NCI-H146 treated with DMSO at 0.1 percent for 48 hours (cell line): ENCODE data around the gene GRIN1.

Experiments used
- DNase-seq: peaks from one replicate; lab custom pipeline; 2025; ENCODE audit not compliant: unreplicated experiment; lab: John Stamatoyannopoulos, UW

GRIN1 gene

DNA sequence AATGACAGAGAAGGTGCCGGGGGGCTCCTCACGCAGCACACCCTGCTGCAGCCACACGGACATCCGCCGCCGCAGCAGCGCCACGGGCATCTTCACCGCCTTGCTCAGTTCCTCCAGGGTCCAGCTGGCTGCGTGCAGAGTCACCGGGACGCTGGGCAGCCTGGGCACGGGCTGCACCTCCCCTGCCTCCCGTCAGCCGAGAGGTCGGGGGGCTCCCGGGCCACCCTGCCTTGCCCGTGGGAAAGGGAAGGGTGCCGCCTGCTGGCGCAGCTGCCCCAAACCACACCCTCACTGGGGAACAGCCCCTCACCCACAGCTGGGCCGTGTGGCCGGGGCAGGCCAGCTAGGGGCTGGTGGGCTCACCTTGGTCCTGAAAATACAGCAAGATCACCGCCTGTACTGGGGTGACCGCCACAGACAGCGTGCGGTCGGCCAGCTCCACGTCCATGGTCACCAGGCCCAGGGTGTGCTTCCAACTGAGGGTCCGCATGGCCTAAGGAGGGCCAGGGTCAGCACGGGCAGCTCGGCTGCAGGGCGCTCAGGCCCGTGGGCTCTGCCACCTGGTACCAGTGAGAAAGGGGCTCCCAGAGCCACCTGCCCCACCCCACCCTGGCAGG lies 36.5 kb downstream of the GRIN1 start:
- no peak for DNase-seq

DNA sequence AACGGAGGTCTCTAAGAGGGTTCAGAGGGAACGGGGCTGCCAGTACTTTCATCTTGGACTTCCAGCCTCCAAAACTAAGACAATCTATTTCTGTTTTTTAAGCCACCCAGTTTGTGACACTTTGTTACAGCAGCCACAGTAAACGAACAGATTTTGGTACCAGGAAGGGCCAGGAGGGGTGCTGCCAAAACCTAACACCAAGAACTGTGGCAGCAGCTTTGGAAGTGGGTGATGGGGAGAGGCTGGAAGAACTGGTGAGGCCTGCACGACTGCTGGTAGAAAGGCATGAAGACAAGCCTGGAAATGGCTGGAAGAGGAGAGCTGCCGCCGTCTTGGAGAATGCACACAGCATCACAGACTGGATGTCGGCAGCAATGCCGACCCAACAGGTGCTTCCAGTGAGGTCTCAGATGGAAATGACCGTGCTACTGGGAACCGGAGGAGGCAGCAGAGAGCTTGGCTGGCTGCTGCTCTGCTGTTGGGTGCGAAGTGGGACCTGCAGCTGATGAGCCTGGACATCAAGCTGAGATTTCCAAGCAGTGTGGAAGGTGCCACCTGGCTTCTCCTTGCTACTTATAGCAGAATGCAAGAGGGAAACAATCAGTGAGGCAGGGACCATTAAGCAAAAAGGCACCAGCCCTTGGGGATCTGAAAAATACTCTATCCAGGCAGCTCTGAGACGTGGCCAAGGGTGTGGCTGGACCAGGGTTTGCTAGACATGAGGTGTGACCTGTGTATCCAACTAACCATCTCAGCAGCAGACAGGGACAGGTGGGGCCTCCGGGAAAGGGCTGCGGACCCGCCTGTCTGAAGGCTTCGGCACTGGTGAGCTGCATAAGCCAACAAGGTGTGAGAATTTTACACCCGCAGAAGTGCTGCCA lies 37.6 kb downstream of the GRIN1 start:
- peak; percentile 31 for DNase-seq

DNA sequence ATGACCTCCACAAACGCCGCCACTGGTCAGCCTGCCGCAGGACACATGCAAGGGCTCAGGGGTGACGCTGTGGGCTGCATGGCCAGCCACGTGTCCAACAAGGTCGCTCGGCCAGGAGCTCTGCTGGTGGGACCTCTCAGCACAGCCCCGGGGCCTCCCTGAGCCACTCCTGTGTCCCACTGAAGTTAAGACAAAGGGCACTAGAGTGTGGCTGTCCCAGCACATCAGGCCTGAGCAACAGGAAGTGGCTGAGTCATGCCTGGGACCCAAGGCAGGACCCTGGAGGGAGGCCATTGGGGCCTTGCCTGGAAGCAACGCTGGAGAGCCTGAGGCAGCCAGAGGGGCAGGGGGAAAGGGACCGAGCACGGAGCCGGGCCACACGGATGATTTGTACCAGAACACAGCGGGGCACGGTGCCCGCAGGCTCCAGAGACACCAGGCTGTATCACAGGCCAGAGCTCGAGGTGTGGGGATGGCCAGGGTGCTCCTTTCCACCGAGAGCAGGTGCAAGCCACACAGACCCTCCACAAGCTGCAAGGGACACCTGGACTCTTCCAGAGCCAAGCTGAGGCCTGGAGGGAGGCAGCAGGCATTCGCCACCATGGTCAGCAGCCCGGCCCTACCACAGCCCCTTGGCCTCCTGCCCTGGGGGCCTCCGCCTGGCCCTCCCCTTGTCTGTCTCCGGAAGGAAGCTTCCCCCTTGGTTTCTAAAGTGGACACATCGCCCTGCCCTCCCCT lies 39.4 kb downstream of the GRIN1 start:
- no peak for DNase-seq

DNA sequence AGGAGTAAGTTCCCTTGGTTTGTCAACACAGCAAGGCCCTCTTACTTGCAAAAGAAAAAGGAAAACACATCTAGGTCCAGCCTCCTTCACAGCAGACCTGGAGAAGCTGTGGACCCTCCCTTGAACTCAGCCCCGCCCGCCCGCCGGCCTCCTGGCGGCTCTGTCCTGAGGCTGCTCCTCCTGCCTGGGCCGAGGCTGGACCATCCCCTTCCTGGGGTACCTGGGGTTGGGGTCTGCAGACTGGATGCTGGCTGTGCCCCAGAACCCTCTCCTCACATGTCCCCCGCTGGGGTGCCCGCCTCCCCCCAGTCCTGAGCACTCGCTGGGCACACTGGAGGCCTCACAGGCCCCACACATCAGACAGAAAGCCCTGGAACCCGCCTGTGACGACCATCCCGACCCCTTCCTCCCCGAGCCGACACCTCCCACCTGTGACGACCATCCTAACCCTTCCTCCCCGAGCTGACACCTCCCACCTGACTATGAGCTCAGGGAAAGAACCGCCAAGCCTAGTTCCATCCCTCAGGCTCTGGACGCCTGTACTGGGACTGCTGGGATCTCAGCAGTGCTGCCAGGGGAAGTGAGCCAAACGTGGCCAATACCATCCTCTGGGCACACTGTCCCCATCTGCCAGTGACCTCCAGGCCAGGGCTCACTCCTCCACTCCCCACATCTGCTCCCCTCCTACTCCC lies 40.1 kb downstream of the GRIN1 start:
- no peak for DNase-seq

DNA sequence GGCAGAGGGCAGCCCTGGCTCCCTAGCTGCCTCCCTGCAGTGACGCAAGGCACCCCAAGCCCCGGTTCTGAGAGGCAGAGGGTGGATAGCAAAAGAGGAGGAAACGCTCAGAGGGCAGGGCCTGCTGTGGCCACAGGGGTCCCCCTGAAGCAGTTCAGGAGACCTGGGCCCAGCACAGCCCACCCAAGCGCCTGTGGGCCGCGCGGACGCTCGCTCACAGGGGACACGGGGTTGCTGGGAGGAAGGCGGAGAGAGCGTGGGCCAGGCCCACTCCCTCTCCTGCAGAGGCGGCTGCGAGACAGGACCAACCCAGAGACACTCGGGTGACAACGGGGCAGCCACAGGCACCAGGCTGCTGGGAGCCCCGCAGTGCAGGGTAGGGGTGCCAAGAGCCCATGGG lies 40.8 kb downstream of the GRIN1 start:
- no peak for DNase-seq

DNA sequence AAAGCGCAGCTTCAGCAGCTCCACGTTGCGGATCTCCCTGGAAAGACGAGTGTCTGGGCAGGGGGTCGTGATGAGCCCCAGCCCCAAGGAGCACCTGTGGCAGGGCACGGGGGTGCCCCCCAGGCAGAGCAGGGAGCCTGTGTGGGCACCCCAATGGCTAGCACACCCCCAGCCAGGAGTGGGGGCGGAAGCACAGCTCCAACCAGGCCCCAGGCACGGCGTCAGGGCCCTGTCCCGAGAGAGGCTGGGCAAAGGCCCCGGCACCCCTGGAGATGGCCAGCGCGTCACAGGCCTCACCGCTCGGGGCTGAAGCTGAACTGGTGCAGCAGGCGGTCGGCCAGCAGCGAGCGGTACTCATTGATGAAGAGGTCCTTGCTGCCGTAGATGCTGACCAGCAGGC lies 41.5 kb downstream of the GRIN1 start:
- no peak for DNase-seq

DNA sequence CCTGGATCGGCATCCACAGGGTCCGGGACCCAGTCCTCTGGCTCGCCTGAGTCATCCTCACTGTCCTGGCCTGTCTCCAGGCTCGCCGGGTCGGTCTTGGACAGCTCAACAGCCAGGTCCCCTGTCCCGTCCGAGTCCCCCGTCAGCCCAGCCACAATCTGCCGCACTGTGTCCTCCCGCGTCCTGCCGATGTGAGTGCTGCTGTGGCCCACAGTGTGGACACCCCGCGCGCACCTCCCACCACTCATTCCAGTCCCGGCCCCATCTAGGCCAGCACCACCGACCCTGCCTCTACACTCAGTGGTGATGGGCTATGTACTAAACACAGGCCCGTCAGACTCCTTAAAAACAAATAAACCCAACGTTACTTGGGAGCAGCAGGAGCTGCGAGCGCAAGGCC lies 42.7 kb downstream of the GRIN1 start:
- no peak for DNase-seq

DNA sequence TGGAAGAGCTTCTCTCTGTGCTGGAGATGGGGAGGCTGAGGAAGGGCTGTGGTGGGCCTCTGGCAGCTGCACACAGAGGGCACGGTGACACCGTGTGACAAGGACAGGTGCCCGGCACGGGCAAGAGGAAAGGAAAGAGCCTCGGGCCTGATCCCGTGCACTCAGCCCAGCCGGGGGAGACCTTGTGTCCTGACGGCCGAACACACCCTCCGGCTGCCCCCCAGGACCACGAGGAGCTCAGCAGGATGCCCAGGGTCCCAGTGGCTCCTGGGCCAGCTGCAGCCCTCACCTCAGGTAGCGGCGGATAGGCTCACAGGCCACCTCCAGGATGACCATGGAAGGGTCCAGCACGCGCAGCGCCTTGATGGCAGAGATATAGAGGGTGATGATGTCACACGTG lies 43.9 kb downstream of the GRIN1 start:
- no peak for DNase-seq

DNA sequence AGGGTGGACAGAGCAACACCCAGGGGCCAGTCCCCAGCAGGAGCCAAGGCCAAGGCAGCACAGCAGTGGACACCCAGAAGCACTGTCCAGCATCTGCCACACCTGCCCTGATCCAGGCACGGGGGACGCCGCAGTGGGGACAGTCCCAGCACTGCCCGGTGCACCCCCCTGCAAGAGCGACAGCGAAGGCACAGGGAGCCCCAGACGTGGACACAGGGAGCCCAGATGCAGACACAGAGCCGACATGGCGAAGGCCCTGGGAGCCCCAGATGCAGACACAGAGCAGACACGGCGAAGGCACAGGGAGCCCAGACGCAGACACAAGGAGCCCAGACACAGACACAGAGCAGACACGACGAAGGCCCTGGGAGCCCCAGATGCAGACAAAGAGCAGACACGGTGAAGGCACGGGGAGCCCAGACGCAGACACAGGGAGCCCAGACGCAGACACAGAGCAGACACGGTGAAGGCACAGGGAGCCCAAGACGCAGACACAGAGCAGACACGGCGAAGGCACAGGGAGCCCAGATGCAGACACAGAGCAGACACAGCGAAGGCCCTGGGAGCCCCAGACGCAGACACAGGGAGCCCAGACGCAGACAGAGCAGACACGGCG lies 45.1 kb downstream of the GRIN1 start:
- DNase-seq, result no peak

DNA sequence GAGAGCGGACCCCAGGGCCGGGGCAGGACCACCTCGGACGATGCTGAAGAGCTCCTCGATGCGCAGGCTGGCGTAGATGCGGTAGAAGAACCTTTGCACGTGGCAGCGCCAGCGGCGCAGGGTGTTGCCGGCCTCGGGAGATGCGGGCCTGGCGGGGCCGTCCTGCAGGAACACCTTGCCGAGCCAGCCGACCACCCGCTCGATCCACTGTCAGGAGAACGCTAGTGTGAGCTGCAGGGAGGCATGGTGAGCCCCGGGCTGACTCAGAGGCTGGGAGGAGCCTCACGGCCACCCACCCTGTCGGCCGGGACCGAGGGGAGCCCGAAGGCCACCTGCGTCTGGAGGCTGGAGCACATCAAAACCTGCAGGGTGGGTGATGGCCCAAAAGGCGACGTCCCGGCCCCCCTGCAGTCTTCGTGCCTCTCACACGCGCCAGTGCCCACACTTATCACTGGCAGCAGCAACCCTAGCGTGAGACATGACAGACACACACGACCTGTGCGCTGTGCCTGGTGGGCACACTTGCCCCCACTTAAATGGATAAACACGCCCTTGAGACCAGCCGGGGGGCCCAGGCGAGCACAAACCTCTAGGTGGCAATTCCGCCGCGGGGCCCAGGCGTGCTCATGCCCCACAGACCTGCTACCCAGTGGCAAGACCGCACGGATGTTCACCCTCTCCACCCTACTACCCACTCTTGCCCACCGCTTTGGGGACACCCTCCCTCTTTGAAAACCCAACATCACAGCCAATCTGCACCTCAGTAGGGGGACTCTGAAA lies 46.1 kb downstream of the GRIN1 start:
- DNase-seq, result no peak

DNA sequence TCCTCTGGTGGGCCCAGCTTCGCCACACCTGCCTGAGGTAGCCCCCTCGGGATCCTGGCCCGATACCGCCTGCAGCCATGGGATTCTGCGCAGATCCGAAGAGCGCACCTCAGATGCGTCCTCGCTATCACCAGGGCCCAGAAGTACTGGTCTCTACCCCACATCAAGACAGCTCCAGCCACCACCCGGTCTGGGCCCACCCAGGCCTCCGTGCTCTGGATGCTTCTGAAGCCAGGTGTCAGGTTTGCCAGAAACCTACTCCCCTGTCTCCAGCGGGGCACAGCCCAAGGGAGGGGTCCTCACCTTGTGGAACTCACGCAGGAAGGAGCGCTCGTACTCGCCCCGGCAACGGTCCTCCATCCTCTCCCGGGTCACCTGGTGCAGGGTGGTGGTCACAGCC lies 47.0 kb downstream of the GRIN1 start:
- DNase-seq, result no peak

DNA sequence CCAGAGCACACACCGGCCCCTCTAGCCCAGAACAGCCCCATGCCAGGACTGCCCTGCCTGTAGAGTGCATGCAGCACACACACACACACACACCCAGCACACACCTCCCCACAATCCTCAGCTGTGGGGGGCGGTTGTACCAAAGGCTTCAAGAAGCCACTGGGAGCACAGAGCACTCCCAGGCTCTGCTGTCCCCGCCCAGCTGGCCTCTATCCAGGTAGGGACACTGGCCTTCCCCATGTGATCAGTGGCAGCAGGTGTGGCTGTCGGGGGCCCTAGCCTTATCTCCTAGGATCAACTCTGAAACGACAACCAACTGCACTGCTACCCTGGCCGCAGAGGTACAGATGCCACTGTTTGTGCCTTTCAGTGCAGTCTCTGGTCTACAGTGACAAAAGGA lies 47.4 kb downstream of the GRIN1 start:
- DNase-seq, result no peak

DNA sequence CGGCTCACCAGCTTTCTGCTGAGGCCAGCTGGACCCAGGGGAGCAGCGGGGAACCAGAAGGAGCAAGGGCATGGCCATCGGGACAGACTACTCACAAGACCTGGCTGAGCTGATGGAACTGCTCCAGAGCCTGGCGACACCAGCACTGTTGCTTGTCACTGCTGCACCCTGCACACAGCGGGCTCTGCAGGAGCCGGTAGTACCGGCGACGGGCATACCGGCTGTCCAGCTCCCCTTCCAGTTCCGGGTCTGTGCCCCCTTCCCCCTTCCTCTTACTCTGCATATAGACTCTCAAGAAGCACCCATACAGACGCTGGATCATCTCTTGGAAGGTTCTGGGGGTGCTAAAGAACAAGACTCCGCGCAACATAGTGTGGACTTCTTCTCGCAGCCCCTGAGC lies 48.4 kb downstream of the GRIN1 start:
- no peak for DNase-seq

DNA sequence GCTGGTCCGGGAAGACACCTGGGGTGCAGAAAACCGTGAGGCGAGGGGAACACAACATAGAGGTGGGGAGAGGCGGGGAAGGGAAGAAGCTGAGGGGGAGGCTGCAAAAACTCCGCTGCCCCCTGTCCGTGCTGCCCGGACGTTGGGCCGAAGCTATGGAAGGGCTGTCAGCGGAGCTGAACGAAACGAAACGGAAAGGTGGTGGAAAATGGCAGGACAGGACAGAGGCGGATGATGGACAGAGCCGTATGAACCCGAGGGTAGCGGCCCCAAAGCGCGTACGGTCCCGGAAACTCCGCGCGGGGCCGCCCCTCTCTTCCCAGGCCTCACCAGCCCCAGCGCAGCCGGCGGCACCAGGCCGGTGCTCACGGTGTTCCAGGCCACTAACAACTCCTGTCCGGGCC lies 49.1 kb downstream of the GRIN1 start:
- no peak for DNase-seq

DNA sequence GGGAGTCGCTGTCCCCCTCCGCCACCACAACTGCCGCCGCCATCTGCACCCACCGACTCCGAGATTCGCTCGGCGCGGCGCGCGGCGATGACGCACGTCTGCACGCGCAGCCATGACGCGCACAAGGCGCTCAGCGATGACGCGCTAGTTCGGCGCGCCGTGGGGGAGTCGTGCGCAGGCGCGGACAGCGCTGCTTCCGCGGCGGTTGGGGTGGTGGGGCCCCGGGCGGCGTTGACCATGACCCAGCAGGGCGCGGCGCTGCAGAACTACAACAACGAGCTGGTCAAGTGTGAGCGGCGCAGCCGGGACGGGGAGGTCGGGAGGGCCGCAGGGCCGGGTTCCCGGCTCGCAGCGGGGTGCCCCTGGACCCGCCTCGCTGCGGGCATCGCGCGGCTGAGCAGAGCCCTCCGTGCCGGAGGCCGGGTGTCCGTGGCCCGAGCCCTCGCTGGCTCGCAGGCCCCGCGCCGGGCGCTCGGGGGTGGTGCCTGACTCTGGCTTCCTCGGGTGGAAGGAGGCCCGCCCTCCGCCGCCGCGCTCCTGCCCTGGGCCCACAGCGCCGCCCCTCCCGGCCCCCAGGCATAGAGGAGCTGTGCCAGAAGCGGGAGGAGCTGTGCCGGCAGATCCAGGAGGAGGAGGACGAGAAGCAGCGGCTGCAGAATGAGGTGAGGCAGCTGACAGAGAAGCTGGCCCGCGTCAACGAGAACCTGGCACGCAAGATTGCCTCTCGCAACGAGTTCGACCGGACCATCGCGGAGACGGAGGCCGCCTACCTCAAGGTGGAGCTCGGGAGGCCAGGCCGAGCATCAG lies 49.7 kb downstream of the GRIN1 start, which contains the start of the genes ANAPC2 and SSNA1:
ANAPC2 (minus strand) TSS at position 71 of the 807 bp plus-strand sequence; CDS start at position 43, 28 bp downstream.
SSNA1 (plus strand) TSS at position 187 of the 807 bp plus-strand sequence; CDS start at position 238, 51 bp downstream.
- peak; percentile 42 for DNase-seq

DNA sequence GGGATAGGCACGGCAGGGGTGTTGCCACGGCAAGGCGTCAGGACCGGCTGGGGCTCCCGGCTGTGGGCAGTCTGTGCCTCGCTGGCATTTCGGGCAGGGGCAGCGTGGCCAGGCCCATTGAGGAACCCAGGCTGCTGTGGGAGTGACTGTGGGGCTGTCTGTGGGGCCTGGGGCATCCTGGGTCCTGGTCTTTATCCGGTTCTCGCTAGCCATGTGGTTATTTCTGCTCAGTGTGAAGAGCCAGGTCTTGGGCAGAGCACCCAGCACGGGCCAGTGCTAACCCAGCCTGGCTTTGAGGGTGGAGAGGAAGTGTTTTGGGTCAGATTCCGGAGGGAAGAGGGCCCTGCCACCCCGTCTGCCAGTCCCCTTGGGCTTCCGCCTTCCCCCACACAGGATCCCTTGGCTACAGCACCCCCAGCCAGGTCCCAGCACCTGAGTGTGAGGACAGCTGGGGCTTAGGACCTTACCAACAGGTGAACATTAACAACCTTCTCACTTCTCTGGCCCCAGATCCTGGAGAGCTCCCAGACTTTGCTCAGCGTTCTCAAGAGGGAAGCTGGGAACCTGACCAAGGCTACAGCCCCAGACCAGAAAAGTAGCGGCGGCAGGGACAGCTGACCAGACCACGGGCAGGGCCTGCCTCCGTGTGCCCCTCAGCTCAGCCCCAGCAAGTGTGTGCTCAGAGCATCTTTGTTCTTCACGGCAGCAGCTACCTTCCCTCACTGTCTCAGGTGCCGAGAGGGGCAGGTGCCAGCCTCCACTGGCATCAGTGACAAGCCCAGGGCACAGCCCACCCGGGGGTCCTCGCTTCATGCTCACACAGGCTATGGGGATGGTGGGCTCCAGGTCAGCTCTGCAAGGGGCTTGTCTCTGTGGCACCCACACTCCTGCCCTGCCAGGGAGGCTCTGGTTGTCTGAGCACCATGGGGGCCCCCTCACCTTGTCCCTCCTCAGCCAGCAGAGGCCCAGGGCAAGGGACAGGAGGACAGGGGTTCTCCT lies 50.6 kb downstream of the GRIN1 start:
- DNase-seq, result no peak

DNA sequence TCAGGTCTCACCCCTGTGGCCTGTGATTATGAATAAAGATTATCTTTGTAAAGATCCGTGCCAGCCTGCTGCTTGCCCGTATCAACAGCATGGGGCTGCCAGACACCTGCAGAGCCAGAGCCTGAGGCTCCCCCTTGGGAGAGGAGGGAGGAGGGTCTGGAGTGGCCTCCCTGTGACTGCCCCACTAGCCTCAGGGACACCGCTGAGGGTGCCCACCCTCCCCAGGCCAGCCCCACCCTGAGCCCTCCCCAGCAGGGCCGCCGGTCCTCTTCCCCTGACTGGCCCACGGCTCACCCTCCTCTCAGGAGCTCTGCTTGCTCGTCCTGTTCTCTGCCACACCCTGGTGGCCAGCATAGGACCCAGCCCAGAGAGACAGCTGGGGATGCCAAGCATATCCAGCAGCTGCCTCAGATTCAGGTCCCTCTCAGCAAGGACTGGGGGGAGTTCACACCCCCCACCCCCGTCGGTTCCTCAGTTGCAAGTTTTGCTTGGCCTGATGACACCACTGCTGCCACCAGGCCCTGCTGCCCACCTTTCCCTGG lies 51.4 kb downstream of the GRIN1 start:
- DNase-seq, result no peak

DNA sequence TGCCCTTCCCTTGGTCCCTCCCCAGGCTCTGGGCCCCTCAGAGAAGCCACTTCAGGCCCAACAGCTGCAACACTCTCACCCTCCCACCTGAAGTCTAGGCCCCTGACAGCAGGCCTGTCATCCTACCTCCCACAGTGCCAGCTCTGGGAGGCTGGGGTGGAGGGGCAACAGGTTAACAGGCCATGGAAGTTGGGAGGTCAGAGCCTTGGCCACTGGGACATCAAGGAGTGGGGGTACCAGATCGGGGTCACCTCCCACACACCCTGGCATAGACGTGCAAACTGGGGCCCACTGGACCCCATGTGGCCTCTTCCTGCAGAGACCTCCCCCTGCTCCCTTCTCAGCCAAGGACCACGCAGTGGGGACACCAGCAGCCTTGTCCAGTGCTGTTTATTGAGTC lies 52.3 kb downstream of the GRIN1 start:
- DNase-seq, result no peak
